ENCODE results near the gene STPG2.

GRCh38 chr4:97867557-97868091 is 275.7 kb downstream of the STPG2 start:
- TF ChIP-seq CTCF (IDR thresholded peaks at IDR 0.05) (no peak), EP300 (IDR thresholded peaks at IDR 0.05) (no peak), POLR2A (IDR thresholded peaks at IDR 0.05) (no peak), POLR2AphosphoS5 (IDR thresholded peaks at IDR 0.05) (no peak)
